Neural cell (in vitro differentiated cells): ENCODE measurements around the gene PGM1.

ENCODE experiments used
- CTCF ChIP-seq: fragments of 450-650 bp; IDR thresholded peaks from 2 replicates; pipeline ENCODE4 v1.5.1; 2014; ENCODE audit warnings: antibody characterized with exemption, mild to moderate bottlenecking, moderate library complexity; ENCODE audit not compliant: poor library complexity, severe bottlenecking
- EP300 ChIP-seq: fragments of 450-650 bp; conservative IDR thresholded peaks from 2 replicates; pipeline ENCODE4 v1.6.1; 2014; ENCODE audit warnings: antibody characterized with exemption, mild to moderate bottlenecking, moderate library complexity; ENCODE audit not compliant: poor library complexity, severe bottlenecking
- EZH2 ChIP-seq: fragments of 200-600, 300-800 bp; shearing (Covaris generic), sonication (generic); IDR thresholded peaks from 2 replicates; pipeline ENCODE4 v1.6.1; 2014; ENCODE audit warnings: antibody characterized with exemption, low read length, borderline replicate concordance, mild to moderate bottlenecking; ENCODE audit not compliant: insufficient read depth, poor library complexity, severe bottlenecking
- MXI1 ChIP-seq: fragments of 450-650 bp; conservative IDR thresholded peaks from 2 replicates; pipeline ENCODE4 v1.6.1; 2014; ENCODE audit warnings: antibody characterized with exemption, mild to moderate bottlenecking; ENCODE audit not compliant: poor library complexity, severe bottlenecking
- POLR2AphosphoS5 ChIP-seq: IDR thresholded peaks from 2 replicates; pipeline ENCODE4 v1.6.1; 2012
- RAD21 ChIP-seq: fragments of 450-650 bp; conservative IDR thresholded peaks from 2 replicates; pipeline ENCODE4 v1.6.1; 2014; ENCODE audit warnings: antibody characterized with exemption, mild to moderate bottlenecking, moderate library complexity
- SMC3 ChIP-seq: fragments of 450-650 bp; conservative IDR thresholded peaks from 2 replicates; pipeline ENCODE4 v1.6.1; 2014; ENCODE audit warnings: antibody characterized with exemption, mild to moderate bottlenecking, moderate library complexity; ENCODE audit not compliant: poor library complexity

- TF ChIP-seq EZH2 (no peak), CTCF (no peak), RAD21 (no peak), POLR2AphosphoS5 (no peak), SMC3 (no peak), MXI1 (no peak), EP300 (no peak)
Observed at GRCh38 chr1:63665824-63666223, 72.6 kb downstream of the PGM1 start.
